ENCODE data around the gene NLRP3. TPM values are rescaled to one million over a fixed set of nuclear protein-coding genes. Genes with fewer than 3 reads are reported as not detected.
A peak's percentile ranks its signal among the peaks of the same experiment; 100 is the strongest.
"Not testable (repeated sequence)": the region's sequence is repeated elsewhere in the genome, so short reads cannot be mapped to it uniquely, and the experiment has no call there.

NLRP3 gene
- total RNA-seq (1.4 TPM), polyA plus RNA-seq (ENCODE audit: insufficient read depth in 1 of 8, insufficient read length in 8 of 8, low replicate concordance in 1 of 8) (1 to 10 TPM in 4 of 8 donors, under 1 TPM in 4; 0.65 to 1.6 (median 0.95) TPM)
- long read RNA-seq, donor 1, result 0 reads
- long read RNA-seq, donor 2, result 0 reads
- long read RNA-seq, donor 3, result 0 reads
- long read RNA-seq, donor 4, result 0 reads
- long read RNA-seq, donor 5, result 0 reads
- long read RNA-seq, donor 6, result 0 reads
- long read RNA-seq, donor 7, result 0 reads
- long read RNA-seq, donor 8, result 0 reads
- long read RNA-seq, donor 9, result 0 reads
- long read RNA-seq, donor 10, partial matches to known transcripts, result 0 of 1 reads
- long read RNA-seq, donor 10, other reads (novel, unspliced or antisense), result 0 of 1 reads
- long read RNA-seq, donor 11, partial matches to known transcripts, result 0 of 1 reads
- long read RNA-seq, donor 11, other reads (novel, unspliced or antisense), result 0 of 1 reads

DNA sequence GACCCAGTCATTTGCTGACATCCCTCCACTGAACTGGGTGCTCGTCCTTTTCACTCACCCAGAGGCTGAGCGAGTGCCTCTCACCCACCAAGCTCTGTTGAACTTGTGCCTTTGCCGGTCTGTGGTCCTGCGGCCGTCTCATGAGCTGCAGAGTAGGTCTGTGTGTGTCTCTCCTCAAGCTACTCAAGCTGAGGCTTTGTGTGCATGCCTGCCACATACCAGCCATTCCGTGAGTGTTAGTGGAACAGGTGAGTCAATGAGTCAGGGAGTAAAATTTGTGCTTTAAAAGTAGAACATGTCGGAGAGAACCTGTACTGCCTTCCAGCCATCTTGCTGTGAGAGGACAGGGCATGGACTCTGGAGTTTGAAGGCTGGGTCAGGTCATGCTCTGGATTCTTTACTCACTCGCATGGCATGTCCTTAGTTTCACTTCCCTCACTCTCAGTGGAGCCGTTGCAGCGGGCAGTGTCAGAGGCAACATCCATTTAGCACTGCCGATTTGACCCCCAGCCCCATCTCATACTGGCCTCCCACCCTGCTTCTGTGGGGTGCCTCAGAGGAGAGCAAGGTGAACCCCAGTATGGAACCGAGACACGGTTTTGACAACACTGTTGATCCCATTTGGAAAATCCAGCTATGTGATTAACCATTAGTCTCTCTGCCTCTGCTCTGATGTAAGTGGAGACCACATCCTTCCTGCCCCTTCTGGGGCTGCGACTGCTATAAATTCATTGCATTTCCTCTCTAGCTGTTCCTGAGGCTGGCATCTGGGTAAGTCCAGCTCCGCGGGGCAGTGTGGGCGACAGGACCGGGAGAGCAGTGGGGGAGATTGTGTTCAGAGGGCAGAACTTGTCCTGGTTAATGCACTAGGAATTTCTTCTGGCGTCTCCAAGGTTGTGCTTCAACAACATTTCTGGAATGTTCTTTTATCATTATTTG is at the start of gene NLRP3:
Gene NLRP3 (plus strand): TSS at position 751 of the 939 bp plus-strand sequence. CDS start 2,628 bp downstream, outside the sequence.
- Histone ChIP-seq H3K36me3 (ENCODE audit: control insufficient read depth, insufficient read depth, low read length) (no peaks in the 10 kb centered on the region), H3K27me3 (ENCODE audit: control insufficient read depth, insufficient read depth, low read length) (no peaks in the 10 kb centered on the region), H3K27ac (ENCODE audit: low read length) (no peak within 1 kb of the TSS), H3K4me1 (ENCODE audit: control insufficient read depth, insufficient read depth, low read length) (no peaks in the 10 kb centered on the region), H3K9me3 (replicated peaks; ENCODE audit: control insufficient read depth, low read depth, low read length) (no peaks in the 10 kb centered on the region), H3K4me3 (ENCODE audit: low read length) (peak within 1 kb of the TSS; percentile 13)
- DNase-seq, result peak; percentile 68
- 68% methylated on average over 15 of the region's 19 CpGs for WGBS (ENCODE audit: insufficient coverage)

DNA sequence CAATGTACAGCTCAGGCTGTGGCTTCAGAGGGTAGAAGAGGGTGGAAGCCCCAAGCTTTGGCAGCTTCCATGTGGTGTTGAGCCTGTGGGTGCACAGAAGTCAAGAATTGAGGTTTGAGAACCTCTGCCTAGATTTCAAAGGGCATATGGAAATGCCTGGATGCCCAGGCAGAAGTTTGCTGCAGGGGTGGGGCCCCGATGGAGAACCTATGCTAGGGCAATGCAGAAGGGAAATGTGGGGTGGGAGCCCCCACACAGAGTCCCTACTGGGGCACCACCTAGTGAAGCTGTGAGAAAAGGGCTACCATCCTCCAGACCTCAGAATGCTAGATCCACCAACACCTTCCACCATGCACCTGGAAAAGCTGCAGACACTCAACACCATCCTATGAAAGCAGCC is 49.6 kb upstream of the NLRP3 start:
- H3K4me1 ChIP-seq (ENCODE audit: control insufficient read depth, insufficient read depth, low read length); H3K4me3 ChIP-seq (ENCODE audit: low read length); H3K9me3 ChIP-seq (replicated peaks; ENCODE audit: control insufficient read depth, low read depth, low read length); H3K27me3 ChIP-seq (ENCODE audit: control insufficient read depth, insufficient read depth, low read length); H3K36me3 ChIP-seq (ENCODE audit: control insufficient read depth, insufficient read depth, low read length); DNase-seq; H3K27ac ChIP-seq (ENCODE audit: low read length): not testable (repeated sequence)
- no CpG with 5 or more reads among the region's 1 CpG for WGBS (ENCODE audit: insufficient coverage)

DNA sequence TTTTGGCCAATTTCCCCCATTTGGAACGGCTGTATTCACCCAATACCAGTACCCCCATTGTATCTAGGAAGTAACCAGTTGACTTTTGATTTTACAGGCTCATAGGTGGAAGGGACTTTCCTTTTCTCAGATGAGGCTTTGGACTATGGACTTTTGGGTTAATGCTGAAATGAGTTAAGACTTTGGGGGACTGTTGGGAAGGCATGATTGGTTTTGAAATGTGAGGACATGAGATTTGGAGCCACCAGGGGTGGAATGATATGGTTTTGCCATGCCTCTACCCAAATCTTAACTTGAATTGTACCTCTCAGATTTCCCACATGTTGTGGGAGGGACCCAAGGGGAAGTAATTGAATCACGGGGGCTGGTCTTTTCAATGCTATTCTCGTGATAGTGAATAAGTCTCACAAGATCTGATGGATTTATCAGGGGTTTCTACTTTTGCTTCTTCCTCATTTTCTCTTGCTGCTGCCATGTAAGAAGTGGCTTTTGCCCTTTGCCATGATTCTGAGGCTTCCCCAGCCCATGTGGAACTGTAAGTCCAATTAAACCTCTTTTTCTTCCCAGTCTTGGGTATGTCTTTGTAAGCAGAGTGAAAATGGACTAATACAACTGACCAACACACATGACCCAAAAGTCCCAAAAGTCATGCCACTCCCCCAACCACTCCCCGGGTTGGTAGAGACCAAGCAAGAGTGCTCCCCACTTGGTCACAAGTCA is 48.9 kb upstream of the NLRP3 start:
- Histone ChIP-seq H3K4me3 (ENCODE audit: low read length) (no peak overlapping the region), H3K27me3 (ENCODE audit: control insufficient read depth, insufficient read depth, low read length) (no peaks in the 10 kb centered on the region), H3K9me3 (replicated peaks; ENCODE audit: control insufficient read depth, low read depth, low read length) (peaks cover 7% of the 10 kb centered on the region), H3K27ac (ENCODE audit: low read length) (no peak overlapping the region), H3K4me1 (ENCODE audit: control insufficient read depth, insufficient read depth, low read length) (no peaks in the 10 kb centered on the region), H3K36me3 (ENCODE audit: control insufficient read depth, insufficient read depth, low read length) (no peaks in the 10 kb centered on the region)
- no peak for DNase-seq
- no CpG with 5 or more reads among the region's 4 CpGs for WGBS (ENCODE audit: insufficient coverage)

DNA sequence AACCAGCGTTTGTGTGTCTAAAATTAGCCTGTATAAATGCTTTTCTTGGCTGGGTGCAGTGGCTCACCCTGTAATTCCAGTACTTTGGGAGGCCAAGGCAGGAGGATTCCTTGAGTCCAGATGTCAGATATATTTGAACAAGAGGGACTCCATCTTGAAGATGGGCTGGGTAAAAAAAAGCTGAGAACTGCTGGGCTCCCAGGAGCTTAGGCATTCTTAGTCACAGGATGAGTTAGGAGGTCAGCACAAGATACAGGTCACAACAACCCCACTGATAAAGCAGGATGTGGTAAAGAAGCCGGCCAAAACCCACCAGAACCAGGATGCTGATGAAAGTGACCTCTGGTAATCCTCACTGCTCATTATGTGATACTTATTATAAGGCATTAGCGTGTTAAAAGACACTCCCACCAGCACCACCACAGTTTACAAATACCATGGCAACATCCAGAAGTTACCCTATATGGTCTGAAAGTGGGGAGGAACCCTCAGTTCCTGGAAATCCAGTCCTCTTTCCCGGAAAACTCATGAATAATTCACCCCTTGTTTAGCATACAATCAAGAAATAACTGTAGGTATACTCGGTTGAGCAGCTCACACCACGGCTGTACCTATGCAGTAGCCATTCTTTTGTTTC is 48.1 kb upstream of the NLRP3 start:
- Histone ChIP-seq H3K4me3 (ENCODE audit: low read length) (no peak overlapping the region), H3K27me3 (ENCODE audit: control insufficient read depth, insufficient read depth, low read length) (no peaks in the 10 kb centered on the region), H3K4me1 (ENCODE audit: control insufficient read depth, insufficient read depth, low read length) (no peaks in the 10 kb centered on the region), H3K9me3 (replicated peaks; ENCODE audit: control insufficient read depth, low read depth, low read length) (peaks cover 7% of the 10 kb centered on the region), H3K27ac (ENCODE audit: low read length) (no peak overlapping the region), H3K36me3 (ENCODE audit: control insufficient read depth, insufficient read depth, low read length) (no peaks in the 10 kb centered on the region)
- DNase-seq, result no peak
- 61% methylated on average over 3 of the region's 6 CpGs for WGBS (ENCODE audit: insufficient coverage)

DNA sequence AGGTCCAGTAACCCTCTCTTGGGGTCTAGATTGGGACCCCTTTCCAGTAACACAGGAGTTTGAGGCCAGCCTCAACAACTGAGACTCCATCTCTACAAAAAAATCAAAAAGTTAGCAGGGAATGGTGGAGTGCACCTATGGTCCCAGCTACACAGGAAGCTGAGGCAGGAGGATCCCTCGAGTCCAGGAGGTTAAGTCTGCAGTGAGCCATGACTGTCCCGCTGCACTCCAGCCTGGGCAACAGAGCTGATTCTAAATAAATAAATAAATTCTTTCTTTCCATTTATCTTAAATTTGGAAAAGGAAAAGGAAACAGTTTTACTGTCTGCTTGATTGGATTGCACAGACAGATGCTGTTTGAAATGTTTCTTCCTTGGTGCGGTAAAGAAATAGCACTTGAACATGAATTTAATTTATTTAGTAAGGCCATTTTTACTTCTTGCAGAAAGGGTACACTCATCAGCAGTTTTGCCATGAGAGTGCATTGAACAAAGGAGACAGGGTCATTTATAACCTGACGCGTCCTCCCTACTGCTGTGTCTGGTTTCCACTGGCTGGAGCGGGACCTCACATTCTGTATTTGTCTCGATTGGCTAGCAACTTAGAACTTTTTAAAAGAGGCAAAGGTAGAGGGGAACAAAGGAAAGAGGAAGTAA is 47.4 kb upstream of the NLRP3 start:
- H3K27ac ChIP-seq (ENCODE audit: low read length), result no peak overlapping the region
- no peak for DNase-seq
- no peaks in the 10 kb centered on the region for H3K36me3 ChIP-seq (ENCODE audit: control insufficient read depth, insufficient read depth, low read length)
- no peak overlapping the region for H3K4me3 ChIP-seq (ENCODE audit: low read length)
- H3K4me1 ChIP-seq (ENCODE audit: control insufficient read depth, insufficient read depth, low read length), result no peaks in the 10 kb centered on the region
- 58% methylated on average over 3 of the region's 7 CpGs for WGBS (ENCODE audit: insufficient coverage)
- no peaks in the 10 kb centered on the region for H3K27me3 ChIP-seq (ENCODE audit: control insufficient read depth, insufficient read depth, low read length)
- peaks cover 7% of the 10 kb centered on the region for H3K9me3 ChIP-seq (replicated peaks; ENCODE audit: control insufficient read depth, low read depth, low read length)

DNA sequence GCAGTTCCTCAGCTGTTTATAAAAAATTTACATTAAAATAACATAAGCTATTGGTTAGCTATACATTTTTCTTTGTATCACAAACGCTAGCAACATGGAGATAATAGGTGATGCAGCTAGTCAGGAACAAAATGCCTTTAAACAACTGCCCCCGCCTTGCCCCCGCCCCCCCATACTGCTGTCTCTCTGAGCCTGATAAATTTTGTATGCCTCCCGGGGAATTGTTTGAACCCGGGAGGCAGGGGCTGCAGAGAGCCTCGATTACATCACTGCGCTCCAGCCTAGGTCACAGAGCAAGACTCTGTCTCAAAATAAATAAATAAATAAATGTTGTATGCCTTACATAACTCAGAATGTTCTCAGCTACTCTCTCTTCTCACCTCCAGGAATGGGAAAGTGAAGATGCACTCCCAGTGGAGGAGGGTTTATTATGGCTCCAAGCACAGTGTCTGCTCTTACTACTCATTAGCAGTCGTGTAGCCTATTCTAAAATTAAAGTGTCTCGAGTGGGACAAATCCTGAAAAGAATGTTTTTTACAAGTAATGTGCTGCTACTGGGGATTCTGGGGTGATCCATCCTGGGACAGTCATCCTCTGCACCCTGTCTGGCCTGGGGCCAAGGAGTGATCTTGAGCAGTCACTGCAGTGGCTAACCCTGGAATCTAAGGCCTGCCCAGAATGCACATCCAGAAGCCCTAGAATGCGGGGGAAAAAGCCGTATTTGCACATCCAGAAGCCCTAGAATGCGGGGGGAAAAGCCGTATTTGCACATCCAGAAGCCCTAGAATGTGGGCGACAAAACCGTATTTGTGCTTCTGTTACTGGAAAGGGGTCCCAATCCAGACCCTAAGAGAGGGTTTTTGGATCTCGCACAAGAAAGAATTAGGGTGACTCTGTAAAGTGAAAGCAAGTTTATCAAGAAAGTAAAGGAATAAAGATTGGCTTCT is 44.9 kb upstream of the NLRP3 start:
- H3K4me3 ChIP-seq (ENCODE audit: low read length), result no peak overlapping the region
- no peaks in the 10 kb centered on the region for H3K4me1 ChIP-seq (ENCODE audit: control insufficient read depth, insufficient read depth, low read length)
- no peak for DNase-seq
- no peaks in the 10 kb centered on the region for H3K36me3 ChIP-seq (ENCODE audit: control insufficient read depth, insufficient read depth, low read length)
- H3K27me3 ChIP-seq (ENCODE audit: control insufficient read depth, insufficient read depth, low read length), result peaks cover 9% of the 10 kb centered on the region
- peaks cover 1% of the 10 kb centered on the region for H3K9me3 ChIP-seq (replicated peaks; ENCODE audit: control insufficient read depth, low read depth, low read length)
- WGBS (ENCODE audit: insufficient coverage), result 76% methylated on average over 7 of the region's 16 CpGs
- no peak overlapping the region for H3K27ac ChIP-seq (ENCODE audit: low read length)

DNA sequence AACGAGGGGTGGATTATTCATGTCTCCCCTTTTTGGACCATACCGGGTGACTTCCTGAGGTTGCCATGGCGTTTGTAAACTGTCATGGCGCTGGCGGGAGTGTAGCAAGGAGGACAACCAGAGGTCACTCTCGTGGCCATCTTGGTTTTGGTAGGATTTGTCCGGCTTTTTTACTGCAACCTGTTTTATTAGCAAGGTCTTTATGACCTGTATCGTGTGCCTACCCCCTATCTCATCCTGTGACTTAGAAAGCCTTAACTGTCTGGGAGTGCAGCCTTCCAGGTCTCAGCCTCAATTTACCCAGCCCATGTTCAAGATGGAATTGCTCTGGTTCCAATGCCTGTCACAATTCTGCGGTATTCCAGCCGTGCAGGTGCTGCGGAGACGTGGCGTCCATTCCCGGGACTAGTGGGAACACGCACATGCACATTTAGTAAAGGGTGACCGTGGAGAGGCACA is 44.1 kb upstream of the NLRP3 start:
- H3K27me3 ChIP-seq (ENCODE audit: control insufficient read depth, insufficient read depth, low read length), result peaks cover 10% of the 10 kb centered on the region
- no peaks in the 10 kb centered on the region for H3K4me1 ChIP-seq (ENCODE audit: control insufficient read depth, insufficient read depth, low read length)
- no peak for DNase-seq
- no peaks in the 10 kb centered on the region for H3K36me3 ChIP-seq (ENCODE audit: control insufficient read depth, insufficient read depth, low read length)
- no peak overlapping the region for H3K4me3 ChIP-seq (ENCODE audit: low read length)
- 90% methylated on average over 12 of the region's 16 CpGs for WGBS (ENCODE audit: insufficient coverage)
- H3K9me3 ChIP-seq (replicated peaks; ENCODE audit: control insufficient read depth, low read depth, low read length), result no peaks in the 10 kb centered on the region
- H3K27ac ChIP-seq (ENCODE audit: low read length), result no peak overlapping the region

DNA sequence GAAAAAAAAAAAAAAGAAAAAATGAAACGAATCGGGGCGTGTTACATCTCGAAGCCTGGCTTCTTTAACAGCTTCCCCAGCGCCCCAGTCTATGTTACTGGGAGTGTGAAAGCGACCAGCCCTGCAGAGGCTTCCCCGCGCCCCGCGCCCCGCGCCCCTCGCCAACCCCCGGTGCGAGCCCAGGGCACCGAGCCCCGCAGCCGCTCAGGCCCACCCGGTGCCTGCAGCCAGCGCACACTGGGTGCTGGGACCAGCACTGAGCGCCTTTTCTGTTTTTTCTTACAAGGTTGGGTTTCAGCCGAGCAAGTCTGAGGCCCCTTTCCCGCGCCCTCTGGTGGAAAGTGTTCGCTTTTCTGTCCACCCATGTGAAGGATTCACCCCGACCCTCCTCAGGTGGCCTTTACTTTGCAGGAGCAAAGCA is 42.2 kb upstream of the NLRP3 start:
- Histone ChIP-seq H3K27me3 (ENCODE audit: control insufficient read depth, insufficient read depth, low read length) (peaks cover 12% of the 10 kb centered on the region), H3K27ac (ENCODE audit: low read length) (no peak overlapping the region), H3K9me3 (replicated peaks; ENCODE audit: control insufficient read depth, low read depth, low read length) (no peaks in the 10 kb centered on the region), H3K4me3 (ENCODE audit: low read length) (no peak overlapping the region), H3K36me3 (ENCODE audit: control insufficient read depth, insufficient read depth, low read length) (no peaks in the 10 kb centered on the region), H3K4me1 (ENCODE audit: control insufficient read depth, insufficient read depth, low read length) (no peaks in the 10 kb centered on the region)
- WGBS (ENCODE audit: insufficient coverage), result 20% methylated on average over 24 of the region's 26 CpGs
- peak; percentile 67 for DNase-seq
